H1 (cell line): ENCODE data around the gene MRPL39. TPM values are rescaled to one million over a fixed set of nuclear protein-coding genes. Genes with fewer than 3 reads are reported as not detected.

ENCODE experiments used
- GTF2F1 ChIP-seq: IDR thresholded peaks from 2 replicates; pipeline ENCODE4 v1.6.1; 2012; ENCODE audit warnings: low read depth, low read length, improper control_type of control experiment, borderline replicate concordance
- KDM1A ChIP-seq: fragments of 200-600, 300-600 bp; sonication (generic); IDR thresholded peaks from 2 replicates; pipeline ENCODE4 v1.7.1; 2016; ENCODE audit warnings: mild to moderate bottlenecking, low read length, borderline replicate concordance
- MAFK ChIP-seq: IDR thresholded peaks from 2 replicates; pipeline ENCODE4 v1.6.1; 2012; ENCODE audit warnings: low read depth, mild to moderate bottlenecking, improper control_type of control experiment, low read length
- POLR2A ChIP-seq, 2 experiments: IDR thresholded peaks; 1 replicate in 1 of 2; 2 replicates in 1 of 2; pipeline ENCODE4 v1.6.1; 2011; ENCODE audit warnings: low read depth in 2 of 2, low read length in 2 of 2, mild to moderate bottlenecking in 2 of 2; ENCODE audit errors: control extremely low read depth in 1 of 2
- RAD21 ChIP-seq, 2 experiments: IDR thresholded peaks in 1 of 2; conservative IDR thresholded peaks in 1 of 2; 2 replicates each; pipeline ENCODE4 v1.6.1; 2011; ENCODE audit warnings: low read depth in 2 of 2, low read length in 2 of 2, improper control_type of control experiment in 1 of 2, inconsistent platforms in 1 of 2, mild to moderate bottlenecking in 1 of 2, moderate library complexity in 1 of 2
- TCF12 ChIP-seq: IDR thresholded peaks from 2 replicates; pipeline ENCODE4 v1.6.1; 2011; ENCODE audit warnings: low read depth, mild to moderate bottlenecking, low read length
- microRNA counts: library from miRNA; unstranded; fragments of <30 nt; microRNA quantifications from one replicate; lab custom pipeline; 2015
- polyA plus RNA-seq, 7 experiments: library from polyadenylated mRNA; depleted of rRNA in 3 of 7; stranded (reverse) in 5 of 7; unstranded in 2 of 7; fragments of >200 nt in 5 of 7; fragments of 200-250 nt in 2 of 7; gene quantifications; 1 replicate in 5 of 7; 2 replicates in 1 of 7; 4 replicates in 1 of 7; pipeline versions ENCODE4 v1.2.1 to v1.2.3, GENCODE V29; 2011 to 2013; ENCODE audit warnings: missing spikeins in 2 of 7, mixed read lengths in 2 of 7
- total RNA-seq: library from RNA; stranded (reverse); fragmentation: NEBNext Ultra II Directional; extraction: Animal tissue kit (Norgen Biotek cat#: 25700); gene quantifications from 2 replicates; pipeline ENCODE4 v1.2.1, GENCODE V29; 2021

Gene MRPL39
- total and polyA plus RNA-seq, 2 of the 8 experiments (the other 6 are each of a cell fraction or from before 2014, with no cell fraction given) = 20.3 to 43.2 TPM

DNA sequence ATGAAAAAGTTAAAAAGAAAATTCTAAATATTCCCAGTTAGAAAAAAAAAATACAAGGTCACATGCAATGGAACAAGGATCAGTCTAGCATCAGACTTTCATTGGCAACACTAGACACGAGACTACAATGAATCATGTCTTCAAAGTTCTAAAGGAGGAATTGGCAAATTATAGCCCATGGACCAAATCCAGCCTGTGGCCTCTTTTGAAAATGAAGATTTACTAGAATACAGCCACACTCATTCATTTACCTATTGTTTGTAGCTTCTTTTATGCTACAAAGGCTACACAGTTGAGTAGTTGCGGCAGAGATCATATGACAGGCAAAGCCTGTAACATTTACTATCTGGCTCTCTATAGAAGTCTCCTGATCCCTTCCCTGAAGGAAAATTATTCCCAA is 71.4 kb downstream of the MRPL39 start (continued):
- TF ChIP-seq RAD21 (IDR thresholded peaks at IDR 0.05 in 1 of 2, conservative IDR thresholded peaks at IDR 0.05 in 1 of 2; ENCODE audit: low read depth in 2 of 2, low read length in 2 of 2) (no peak), TCF12 (no peak), POLR2A (IDR thresholded peaks at IDR 0.05; ENCODE audit: control extremely low read depth in 1 of 2, low read depth in 2 of 2, low read length in 2 of 2) (no peak), KDM1A (no peak), MAFK (no peak), GTF2F1 (no peak)

MicroRNAs within 50 kb of the gene (microRNA counts, 767-probe panel; counts per million panel counts)
- microRNA hsa-miR-155-5p (lab: Ali Mortazavi, UCI) = 879 counts per million, percentile 95 among the panel's probes with 10 or more counts

Other genes with a start within 250 kb of the MRPL39 start
- gene JAM2, start 31.8 kb upstream of the MRPL39 start, total RNA-seq = 7.0 and 9.5 TPM in 2 replicates
- gene JAM2, start 31.8 kb upstream of the MRPL39 start, polyA plus RNA-seq (2011; rRNA removed) = 3.0 and 4.9 TPM in 2 replicates
- 131 and 135 TPM in 2 replicates for gene ATP5PF, start 127.4 kb upstream of the MRPL39 start, total RNA-seq
- 99.6 and 240 TPM in 2 replicates for gene ATP5PF, start 127.4 kb upstream of the MRPL39 start, polyA plus RNA-seq (2011; rRNA removed)
- 22.2 and 22.8 TPM in 2 replicates for gene GABPA, start 127.5 kb upstream of the MRPL39 start, total RNA-seq
- 3.2 and 5.2 TPM in 2 replicates for gene GABPA, start 127.5 kb upstream of the MRPL39 start, polyA plus RNA-seq (2011; rRNA removed)